ENCODE measurements around the gene LRIT3.

The LRIT3 gene

DNA sequence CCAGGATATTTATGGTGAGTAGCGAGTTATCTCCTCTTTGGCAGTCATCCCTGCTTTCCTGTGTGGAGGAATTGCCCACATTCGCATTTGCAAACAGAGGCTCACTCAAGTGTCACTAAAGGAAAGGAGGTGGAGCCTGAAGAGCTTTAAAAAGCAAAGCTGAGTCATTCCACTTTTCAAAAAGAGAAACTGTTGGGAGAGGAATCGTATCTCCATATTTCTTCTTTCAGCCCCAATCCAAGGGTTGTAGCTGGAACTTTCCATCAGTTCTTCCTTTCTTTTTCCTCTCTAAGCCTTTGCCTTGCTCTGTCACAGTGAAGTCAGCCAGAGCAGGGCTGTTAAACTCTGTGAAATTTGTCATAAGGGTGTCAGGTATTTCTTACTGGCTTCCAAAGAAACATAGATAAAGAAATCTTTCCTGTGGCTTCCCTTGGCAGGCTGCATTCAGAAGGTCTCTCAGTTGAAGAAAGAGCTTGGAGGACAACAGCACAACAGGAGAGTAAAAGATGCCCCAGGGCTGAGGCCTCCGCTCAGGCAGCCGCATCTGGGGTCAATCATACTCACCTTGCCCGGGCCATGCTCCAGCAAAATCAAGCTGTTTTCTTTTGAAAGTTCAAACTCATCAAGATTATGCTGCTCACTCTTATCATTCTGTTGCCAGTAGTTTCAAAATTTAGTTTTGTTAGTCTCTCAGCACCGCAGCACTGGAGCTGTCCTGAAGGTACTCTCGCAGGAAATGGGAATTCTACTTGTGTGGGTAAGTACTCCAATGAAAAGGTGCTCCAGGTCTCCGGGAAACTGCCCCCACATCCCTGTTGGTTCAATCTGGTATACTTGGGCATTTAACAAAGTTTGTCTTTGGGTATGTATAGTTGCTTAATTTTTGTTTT, 65.0 kb downstream of the LRIT3 start, which contains the start of gene EGF:
TSS of gene EGF (plus strand) at position 178 of the 890 bp plus-strand sequence. CDS start at position 631, 453 bp downstream.
- no peak for DNase-seq

DNA sequence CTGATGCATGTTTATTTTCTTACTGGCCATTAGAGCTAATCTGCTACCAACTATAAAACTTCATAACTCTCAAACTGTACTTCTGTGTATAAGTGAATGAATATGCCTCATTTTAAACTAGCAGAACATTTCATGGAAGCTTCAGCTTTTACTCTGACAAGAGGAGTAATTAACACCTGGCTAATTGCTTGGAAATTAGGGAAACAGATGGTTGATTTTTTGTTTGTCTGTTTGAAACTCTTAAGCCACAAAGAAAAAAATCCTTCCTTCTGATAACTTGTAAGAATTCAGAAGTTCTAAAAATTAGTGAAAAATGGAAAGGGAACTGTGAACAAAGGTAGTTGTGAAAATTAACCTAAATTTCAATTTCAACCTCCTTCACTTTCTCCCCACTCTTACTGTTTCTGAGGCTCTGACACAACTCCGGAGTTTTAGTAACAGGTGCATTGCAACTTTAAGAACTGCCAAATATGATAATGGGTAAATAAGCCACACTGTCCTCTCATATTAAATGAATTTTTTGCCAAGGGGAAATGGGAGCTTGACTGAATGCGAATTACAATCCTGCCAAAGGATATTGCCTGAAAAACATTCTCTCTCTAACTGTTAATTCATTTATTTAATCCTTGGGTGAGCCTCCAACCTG, 65.8 kb downstream of the LRIT3 start:
- no peak for DNase-seq

DNA sequence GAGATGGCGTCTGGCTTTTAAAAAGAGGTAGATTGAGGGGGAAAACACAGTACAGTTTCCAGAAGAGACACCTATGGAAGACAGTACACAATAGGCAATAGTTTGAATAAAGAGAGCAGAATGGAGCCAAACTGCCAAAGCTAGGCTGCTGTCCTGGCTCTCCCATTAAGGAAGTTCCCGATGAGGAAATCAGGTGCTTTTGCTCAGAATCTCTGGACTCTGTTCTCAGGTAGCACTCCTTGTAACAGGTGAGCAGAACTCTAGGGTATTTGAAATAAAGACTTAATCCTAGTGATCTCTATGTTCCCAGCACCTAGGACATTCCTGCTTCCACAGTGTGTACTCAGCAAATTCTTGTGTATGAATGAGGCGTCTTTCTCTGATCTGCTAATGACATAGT, 66.4 kb downstream of the LRIT3 start:
- DNase-seq: no peak

DNA sequence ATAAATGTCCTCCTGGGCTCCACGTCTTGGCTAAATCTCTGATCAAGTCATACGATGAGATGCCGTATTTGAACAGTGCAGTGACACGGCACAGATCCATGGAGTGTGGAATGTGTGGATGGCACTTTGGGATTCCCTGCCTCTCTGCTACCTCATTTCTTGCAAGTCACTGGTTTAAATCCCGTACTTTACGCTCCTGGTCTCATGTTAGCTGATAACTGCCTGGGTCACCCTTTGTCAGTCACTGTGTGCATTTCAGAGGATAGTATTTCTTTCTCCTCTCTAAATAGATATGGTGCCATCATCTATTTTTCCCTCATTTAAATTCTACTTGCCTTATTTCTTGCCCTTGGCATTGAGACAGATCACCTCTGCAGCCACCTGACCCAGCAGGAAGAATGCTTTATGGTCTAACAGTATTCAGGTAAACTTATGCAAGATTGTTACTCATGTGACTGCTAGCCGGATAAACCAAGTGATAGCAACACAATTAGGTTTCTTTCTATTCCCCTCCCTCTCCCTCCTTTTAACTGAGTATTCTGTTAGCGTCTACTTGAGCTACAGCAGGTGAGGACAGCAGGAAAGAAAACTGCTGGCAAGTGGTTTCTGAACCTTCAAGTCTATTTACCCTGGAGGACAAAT, 67.6 kb downstream of the LRIT3 start:
- DNase-seq: no peak

DNA sequence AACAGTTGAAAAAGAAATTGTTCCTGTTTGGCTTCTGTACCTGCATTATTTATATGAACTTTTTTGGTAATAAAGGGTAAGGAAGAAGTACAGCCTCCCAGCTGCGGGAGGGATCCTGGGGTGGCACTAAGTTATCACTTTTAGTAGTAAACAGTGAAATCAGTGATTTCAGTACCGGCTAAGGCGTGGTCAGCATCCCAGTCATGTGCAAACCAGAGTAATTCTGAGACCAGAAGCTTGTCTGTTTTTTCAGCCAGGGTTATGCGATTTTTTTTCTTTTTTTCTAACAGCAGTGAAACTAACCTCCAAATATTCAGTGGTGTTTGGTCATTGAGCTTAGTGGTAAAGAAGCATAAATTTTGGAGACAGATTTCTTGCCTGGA, 68.1 kb downstream of the LRIT3 start:
- no peak for DNase-seq

DNA sequence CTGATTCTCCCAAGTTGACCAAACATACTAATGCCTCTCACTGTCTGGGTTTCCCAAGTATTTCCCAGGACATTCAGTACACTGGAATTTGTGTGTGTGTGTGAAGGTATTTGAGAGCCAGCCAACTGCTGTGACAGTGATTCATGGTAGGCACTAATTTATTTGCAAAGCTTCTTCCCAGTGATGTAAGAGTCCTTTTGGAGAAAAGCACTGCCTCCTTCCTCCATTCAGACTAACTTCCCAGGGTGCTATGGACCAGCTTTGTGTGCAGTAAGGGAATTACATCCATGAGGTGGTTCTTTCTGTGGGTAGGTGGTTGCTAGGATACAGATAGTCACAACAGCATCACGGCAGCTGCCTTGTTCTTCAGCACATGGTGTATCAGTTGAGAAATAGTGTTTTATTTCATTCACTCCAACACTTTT, 73.5 kb downstream of the LRIT3 start:
- no peak for DNase-seq
